Muscle of leg (tissue), 11 donors: ENCODE data around the gene CEP72. TPM values are rescaled to one million over a fixed set of nuclear protein-coding genes. Genes with fewer than 3 reads are reported as not detected.

Source experiments
- DNase-seq: peaks from one replicate; pipeline ENCODE4 v3.0.0; 2013
- H3K27ac ChIP-seq: one replicate; pipeline ENCODE4 v1.5.1; 2013; ENCODE audit warnings: mild to moderate bottlenecking, low read length, control low read depth
- H3K27me3 ChIP-seq: one replicate; pipeline ENCODE4 v1.6.1; 2013; ENCODE audit warnings: low read length; ENCODE audit not compliant: control insufficient read depth, insufficient read depth
- H3K36me3 ChIP-seq: one replicate; pipeline ENCODE4 v1.6.1; 2013; ENCODE audit warnings: low read length; ENCODE audit not compliant: control insufficient read depth, insufficient read depth
- H3K4me1 ChIP-seq: one replicate; pipeline ENCODE4 v1.6.1; 2013; ENCODE audit warnings: low read length; ENCODE audit not compliant: control insufficient read depth, insufficient read depth
- H3K4me3 ChIP-seq: one replicate; pipeline ENCODE4 v1.5.1; 2013; ENCODE audit warnings: low read length, control low read depth
- H3K9me3 ChIP-seq: replicated peaks from 2 replicates; pipeline ENCODE4 v1.6.1; 2013; ENCODE audit warnings: low read depth, low read length; ENCODE audit not compliant: control insufficient read depth
- WGBS: methylation state at CpG from one replicate; pipeline ENCODE4 v1.1.5; 2013; ENCODE audit warnings: missing lambda C conversion rate; ENCODE audit not compliant: insufficient coverage; 5-methylcytosine and 5-hydroxymethylcytosine counted together
- polyA plus RNA-seq, 8 donors: library from polyadenylated mRNA; unstranded; fragments of 120-200 nt; gene quantifications; one replicate each; pipeline versions ENCODE4 v1.2.1 to v1.2.3, GENCODE V29; 2013; ENCODE audit warnings: inconsistent platforms in 1 of 8, low replicate concordance in 1 of 8; ENCODE audit not compliant: insufficient read length in 8 of 8, insufficient read depth in 1 of 8
- total RNA-seq: library from RNA; stranded (reverse); fragments of 120-200 nt; gene quantifications from one replicate; pipeline ENCODE4 v1.2.4, GENCODE V29; 2013

Gene CEP72
- total and polyA plus RNA-seq, 9 donors, result 3.0 to 5.1 (median 4.1) TPM

- no peaks in the 10 kb centered on the region for H3K4me1 ChIP-seq
- peaks cover 2% of the 10 kb centered on the region for H3K9me3 ChIP-seq
- peaks cover 53% of the 10 kb centered on the region for H3K36me3 ChIP-seq
- 72% methylated on average over 24 of the region's 24 CpGs for WGBS
- no peak for DNase-seq
- no peak overlapping the region for H3K27ac ChIP-seq
- H3K4me3 ChIP-seq, result no peak overlapping the region
- H3K27me3 ChIP-seq, result no peaks in the 10 kb centered on the region
These were observed 52.3 kb downstream of the CEP72 start for GRCh38 chr5:664343-664993.

- Histone ChIP-seq H3K4me3 (no peak overlapping the region), H3K4me1 (no peaks in the 10 kb centered on the region), H3K27ac (no peak overlapping the region), H3K36me3 (peaks cover 48% of the 10 kb centered on the region), H3K27me3 (no peaks in the 10 kb centered on the region), H3K9me3 (peaks cover 2% of the 10 kb centered on the region)
- 88% methylated on average over 16 of the region's 20 CpGs for WGBS
- no peak for DNase-seq
These were observed 52.8 kb downstream of the CEP72 start for GRCh38 chr5:664994-665360.

GRCh38 chr5:665541-665955 lies 53.4 kb downstream of the CEP72 start:
- Histone ChIP-seq H3K27me3 (no peaks in the 10 kb centered on the region), H3K9me3 (peaks cover 2% of the 10 kb centered on the region), H3K4me3 (no peak overlapping the region), H3K36me3 (peaks cover 44% of the 10 kb centered on the region), H3K4me1 (no peaks in the 10 kb centered on the region), H3K27ac (no peak overlapping the region)
- DNase-seq, result no peak
- 90% methylated on average over 4 of the region's 8 CpGs for WGBS

- Histone ChIP-seq H3K4me3 (no peak overlapping the region), H3K27me3 (no peaks in the 10 kb centered on the region), H3K9me3 (peaks cover 2% of the 10 kb centered on the region), H3K4me1 (peaks cover 2% of the 10 kb centered on the region), H3K27ac (no peak overlapping the region), H3K36me3 (peaks cover 40% of the 10 kb centered on the region)
- DNase-seq, result no peak
- WGBS, result 92% methylated on average over 37 of the region's 40 CpGs
These were observed 54.0 kb downstream of the CEP72 start for GRCh38 chr5:665956-666711.

- DNase-seq, result no peak
- Histone ChIP-seq H3K27me3 (no peaks in the 10 kb centered on the region), H3K27ac (no peak overlapping the region), H3K4me1 (peaks cover 10% of the 10 kb centered on the region), H3K9me3 (peaks cover 2% of the 10 kb centered on the region), H3K36me3 (peaks cover 33% of the 10 kb centered on the region), H3K4me3 (no peak overlapping the region)
- 92% methylated on average over 12 of the region's 13 CpGs for WGBS
These were observed 54.8 kb downstream of the CEP72 start for GRCh38 chr5:666816-667498.

GRCh38 chr5:668283-668995 lies 56.3 kb downstream of the CEP72 start:
- Histone ChIP-seq H3K9me3 (no peaks in the 10 kb centered on the region), H3K27ac (no peak overlapping the region), H3K4me3 (no peak overlapping the region), H3K4me1 (peaks cover 25% of the 10 kb centered on the region), H3K27me3 (peaks cover 3% of the 10 kb centered on the region), H3K36me3 (peaks cover 22% of the 10 kb centered on the region)
- WGBS, result 74% methylated on average over 41 of the region's 44 CpGs
- no peak for DNase-seq

- Histone ChIP-seq H3K4me3 (no peak overlapping the region), H3K36me3 (peaks cover 13% of the 10 kb centered on the region), H3K9me3 (no peaks in the 10 kb centered on the region), H3K4me1 (peaks cover 34% of the 10 kb centered on the region), H3K27me3 (peaks cover 3% of the 10 kb centered on the region), H3K27ac (no peak overlapping the region)
- 63% methylated on average over 27 of the region's 40 CpGs for WGBS
- DNase-seq, result no peak
These were observed 57.1 kb downstream of the CEP72 start for GRCh38 chr5:669111-669841.

GRCh38 chr5:669842-670395 lies 57.8 kb downstream of the CEP72 start:
- Histone ChIP-seq H3K27me3 (peaks cover 3% of the 10 kb centered on the region), H3K4me1 (peaks cover 40% of the 10 kb centered on the region), H3K9me3 (no peaks in the 10 kb centered on the region), H3K36me3 (peaks cover 7% of the 10 kb centered on the region), H3K27ac (no peak overlapping the region), H3K4me3 (no peak overlapping the region)
- 79% methylated on average over 18 of the region's 22 CpGs for WGBS
- no peak for DNase-seq

GRCh38 chr5:670396-671270 lies 58.5 kb downstream of the CEP72 start:
- H3K4me1 ChIP-seq, result peaks cover 43% of the 10 kb centered on the region
- DNase-seq, result no peak
- 68% methylated on average over 17 of the region's 33 CpGs for WGBS

More at GRCh38 chr5:670396-671270, 58.5 kb downstream of the CEP72 start:
- H3K27ac ChIP-seq, result no peak overlapping the region
- H3K36me3 ChIP-seq, result peaks cover 2% of the 10 kb centered on the region
- no peaks in the 10 kb centered on the region for H3K9me3 ChIP-seq
- no peak overlapping the region for H3K4me3 ChIP-seq
- peaks cover 3% of the 10 kb centered on the region for H3K27me3 ChIP-seq
